DMS114 treated with DMSO at 0.1 percent for 48 hours (cell line): Measurements from ENCODE around the gene SH3PXD2B.
"Not testable (repeated sequence)": the region's sequence is repeated elsewhere in the genome, so short reads cannot be mapped to it uniquely, and the experiment has no call there.

Experiments
- DNase-seq: peaks from one replicate; lab custom pipeline; 2025; ENCODE audit not compliant: unreplicated experiment; lab: John Stamatoyannopoulos, UW

Gene SH3PXD2B

GRCh38 chr5:172420235-172420939 lies 33.9 kb downstream of the SH3PXD2B start:
- no peak for DNase-seq

GRCh38 chr5:172418862-172419814 lies 35.2 kb downstream of the SH3PXD2B start:
- DNase-seq, result no peak

- DNase-seq, result no peak
These were observed 36.2 kb downstream of the SH3PXD2B start for GRCh38 chr5:172417983-172418630.

GRCh38 chr5:172417130-172417841 lies 37.0 kb downstream of the SH3PXD2B start:
- DNase-seq, result no peak

- DNase-seq, result no peak
These were observed 38.7 kb downstream of the SH3PXD2B start for GRCh38 chr5:172415362-172416275.

- no peak for DNase-seq
These were observed 39.6 kb downstream of the SH3PXD2B start for GRCh38 chr5:172414531-172415361.

GRCh38 chr5:172413601-172414171 lies 40.6 kb downstream of the SH3PXD2B start:
- no peak for DNase-seq

- no peak for DNase-seq
These were observed 41.5 kb downstream of the SH3PXD2B start for GRCh38 chr5:172412724-172413286.

GRCh38 chr5:172411484-172412072 lies 42.7 kb downstream of the SH3PXD2B start:
- DNase-seq, result no peak

- DNase-seq, result no peak
These were observed 43.5 kb downstream of the SH3PXD2B start for GRCh38 chr5:172410662-172411483.

- DNase-seq, result no peak
These were observed 44.2 kb downstream of the SH3PXD2B start for GRCh38 chr5:172410160-172410559.

- not testable (repeated sequence) for DNase-seq
These were observed 44.8 kb downstream of the SH3PXD2B start for GRCh38 chr5:172409477-172409876.

GRCh38 chr5:172407822-172408221 lies 46.5 kb downstream of the SH3PXD2B start:
- DNase-seq, result no peak

GRCh38 chr5:172407241-172407691 lies 47.1 kb downstream of the SH3PXD2B start:
- DNase-seq, result no peak

- no peak for DNase-seq
These were observed 48.9 kb downstream of the SH3PXD2B start for GRCh38 chr5:172405226-172406107.

- DNase-seq, result no peak
These were observed 49.6 kb downstream of the SH3PXD2B start for GRCh38 chr5:172404746-172405145.
